SU-DHL-6 (cell line): ENCODE data around the gene MCHR1.

Experiments used
- H2AFZ ChIP-seq: fragments of 200-600 bp; sonication (generic); 2 replicates; pipeline ENCODE4 v1.6.1; 2014; ENCODE audit warnings: low read depth, mild to moderate bottlenecking, moderate library complexity, mixed read lengths, antibody characterized with exemption, low read length; ENCODE audit not compliant: severe bottlenecking
- H3F3A ChIP-seq: fragments of 200-600 bp; shearing (Covaris generic); 2 replicates; pipeline ENCODE4 v1.6.0; 2016; ENCODE audit warnings: antibody characterized with exemption, mild to moderate bottlenecking; ENCODE audit not compliant: insufficient read depth
- H3K27ac ChIP-seq: fragments of 200-600 bp; sonication (generic); 2 replicates; pipeline ENCODE4 v1.5.1; 2016; ENCODE audit warnings: low read depth, mild to moderate bottlenecking, low read length, moderate library complexity, mixed read lengths
- H3K27me3 ChIP-seq: fragments of 200-600 bp; sonication (generic), shearing (Covaris generic); 2 replicates; pipeline ENCODE4 v1.6.0; 2014; ENCODE audit warnings: mild to moderate bottlenecking, low read length
- H3K36me3 ChIP-seq: fragments of 200-600 bp; sonication (generic); 2 replicates; pipeline ENCODE4 v1.6.1; 2014; ENCODE audit warnings: mild to moderate bottlenecking, low read length, mixed read lengths
- H3K4me2 ChIP-seq: fragments of 300-600, 200-600 bp; shearing (Covaris generic), sonication (generic); 2 replicates; pipeline ENCODE4 v1.6.0; 2014; ENCODE audit warnings: low read length, low read depth, mild to moderate bottlenecking; ENCODE audit not compliant: poor library complexity, severe bottlenecking
- H3K4me3 ChIP-seq: fragments of 200-600 bp; sonication (generic); 2 replicates; pipeline ENCODE4 v1.5.1; 2014; ENCODE audit warnings: antibody characterized with exemption, low read length, mild to moderate bottlenecking, mixed read lengths; ENCODE audit not compliant: insufficient read depth, poor library complexity, severe bottlenecking
- H3K79me2 ChIP-seq: fragments of 200-600 bp; sonication (generic); 2 replicates; pipeline ENCODE4 v1.6.1; 2014; ENCODE audit warnings: mild to moderate bottlenecking, low read length, moderate library complexity; ENCODE audit not compliant: insufficient read depth
- H3K9ac ChIP-seq: fragments of 200-600 bp; sonication (generic); 2 replicates; pipeline ENCODE4 v1.7.0; 2014; ENCODE audit warnings: mild to moderate bottlenecking, low read length
- H3K9me2 ChIP-seq: fragments of 200-600 bp; sonication (generic); replicated peaks from 2 replicates; pipeline ENCODE4 v1.6.1; 2014; ENCODE audit warnings: low read length; ENCODE audit not compliant: insufficient read depth
- H3K9me3 ChIP-seq: fragments of 200-600 bp; sonication (generic); 2 replicates; pipeline ENCODE4 v1.6.1; 2014; ENCODE audit warnings: low read length, mixed read lengths; ENCODE audit not compliant: insufficient read depth
- H4K20me1 ChIP-seq: fragments of 200-600 bp; sonication (generic); 2 replicates; pipeline ENCODE4 v1.6.1; 2014; ENCODE audit warnings: low read depth, mild to moderate bottlenecking, antibody characterized with exemption, low read length, moderate library complexity, mixed read lengths
- CTCF ChIP-seq: fragments of 200-600 bp; sonication (generic); IDR thresholded peaks from one replicate; pipeline ENCODE4 v1.5.1; 2017; ENCODE audit warnings: antibody characterized with exemption, mild to moderate bottlenecking, low read length, moderate library complexity; ENCODE audit not compliant: insufficient read depth, poor library complexity, severe bottlenecking
- EZH2phosphoT487 ChIP-seq: fragments of 200-600 bp; sonication (generic), shearing (Covaris generic); conservative IDR thresholded peaks from 2 replicates; pipeline ENCODE4 v1.6.1; 2018; ENCODE audit warnings: mild to moderate bottlenecking, antibody characterized with exemption, low read length, moderate library complexity, mixed read lengths

MCHR1 gene

DNA sequence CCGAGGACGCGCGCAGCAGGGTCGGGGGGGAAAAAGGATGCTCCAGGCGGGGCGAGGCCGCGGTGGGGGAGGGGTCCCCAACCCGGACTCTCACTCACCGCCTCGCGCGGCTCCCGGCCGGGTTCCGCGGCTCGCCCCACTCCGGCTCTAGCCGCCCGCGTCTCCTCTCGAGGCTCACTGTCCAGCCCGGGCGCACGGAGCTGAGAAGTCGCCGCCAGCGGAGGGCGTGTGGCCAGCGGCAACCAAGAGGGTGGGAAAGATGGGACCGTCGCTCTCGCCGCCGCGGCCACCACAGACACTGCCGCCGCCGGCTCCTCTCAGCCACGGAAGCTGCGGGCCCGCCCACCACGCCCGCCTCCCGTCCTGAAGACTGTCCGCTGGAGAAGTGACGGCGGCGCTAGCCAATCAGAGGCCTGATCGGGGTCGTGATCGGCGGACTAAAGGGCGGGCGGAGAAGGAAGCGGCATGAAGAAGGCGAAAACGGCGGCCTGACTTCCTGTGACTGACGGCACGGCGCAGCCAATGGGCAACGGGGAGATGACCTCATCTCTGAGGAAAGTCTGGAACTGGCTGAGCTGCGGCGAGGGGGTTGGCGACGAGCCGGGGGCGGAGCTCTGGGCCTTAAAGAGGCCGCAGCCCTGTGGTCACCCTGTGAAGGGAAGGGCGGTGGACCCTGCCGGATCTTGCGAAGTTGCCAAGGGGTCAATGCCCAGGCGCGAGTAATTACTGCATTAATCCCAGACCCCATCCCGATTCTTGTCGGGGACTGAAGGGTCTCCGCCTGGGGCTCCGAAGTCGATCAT, 42.7 kb upstream of the MCHR1 start, which contains the start of gene MRTFA:
Gene MRTFA (minus strand): TSS at position 340 of the 803 bp plus-strand sequence.
- Histone ChIP-seq H3K4me3 (peak within 1 kb of the TSS; percentile 73), H2AFZ (peak within 1 kb of the TSS; percentile 79), H3K79me2 (peaks cover 49% of the 10 kb centered on the region), H3K27me3 (no peaks in the 10 kb centered on the region), H3K9ac (peak within 1 kb of the TSS; percentile 75), H3K36me3 (no peaks in the 10 kb centered on the region), H4K20me1 (peaks cover 24% of the 10 kb centered on the region; the same call in 1 of the 2 replicates), H3K4me2 (peak within 1 kb of the TSS; percentile 85), H3F3A (0 out of 2 replicates have a peak, but pooled peaks cover 3% of the 10 kb centered on the region), H3K9me2 (no peaks in the 10 kb centered on the region), H3K9me3 (no peaks in the 10 kb centered on the region), H3K27ac (peak within 1 kb of the TSS; percentile 46)
- TF ChIP-seq CTCF (no peak), EZH2phosphoT487 (no peak)

DNA sequence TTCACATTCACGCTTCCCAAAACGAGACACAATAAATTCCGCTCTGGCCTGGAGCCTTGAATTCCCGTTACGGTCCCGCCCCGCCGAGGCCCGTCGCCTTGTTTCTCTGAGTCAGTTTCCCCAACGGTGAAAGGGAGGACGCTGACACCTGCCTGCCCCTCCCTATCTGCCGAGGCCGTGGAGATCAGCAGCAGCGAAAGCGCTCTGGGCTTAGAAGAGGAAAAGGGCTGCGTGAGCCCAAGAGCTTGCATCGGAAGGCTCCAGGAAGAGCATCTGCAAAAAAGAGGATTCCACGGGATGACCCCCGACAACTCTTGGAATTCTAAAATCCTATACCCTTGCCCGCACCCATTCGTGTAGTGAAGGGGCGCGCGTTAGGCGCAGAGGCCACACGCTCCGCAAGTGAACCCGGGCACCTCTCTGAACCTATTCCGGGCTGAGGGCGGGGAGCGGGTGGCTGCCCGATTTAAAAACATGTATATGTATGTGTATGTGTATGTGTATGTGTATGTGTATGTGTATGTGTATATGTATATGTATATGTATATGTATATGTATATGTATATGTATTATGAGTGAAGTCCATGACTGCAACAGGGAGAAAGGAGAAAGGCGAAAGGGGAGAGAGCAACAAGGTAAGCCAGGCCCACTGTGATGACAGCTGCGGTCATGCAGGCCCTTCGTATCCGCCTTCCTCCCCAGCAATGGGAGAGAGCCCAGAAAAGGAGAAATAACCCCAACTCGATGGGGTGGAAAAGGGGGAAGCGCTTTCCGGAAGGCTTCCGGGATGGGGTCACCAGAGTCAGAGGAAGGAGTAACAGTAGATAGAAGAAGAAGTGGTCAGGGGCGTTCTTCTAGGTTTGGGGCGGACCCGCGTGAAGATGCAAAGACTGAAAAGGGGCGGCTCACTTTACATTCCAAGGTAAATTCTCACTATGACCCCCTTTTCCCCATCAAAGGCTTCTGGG, 41.8 kb upstream of the MCHR1 start:
- Histone ChIP-seq H3K4me3 (peak overlapping the region; percentile 73), H3K9ac (peak overlapping the region; percentile 67), H3K9me3 (no peaks in the 10 kb centered on the region), H3K4me2 (peak overlapping the region; percentile 85), H3K27ac (peak overlapping the region; percentile 33), H3F3A (0 out of 2 replicates have a peak, but pooled peaks cover 3% of the 10 kb centered on the region), H3K9me2 (no peaks in the 10 kb centered on the region), H2AFZ (peak overlapping the region; percentile 79), H3K27me3 (no peaks in the 10 kb centered on the region), H3K36me3 (no peaks in the 10 kb centered on the region), H4K20me1 (peaks cover 18% of the 10 kb centered on the region; the same call in 1 of the 2 replicates), H3K79me2 (peaks cover 40% of the 10 kb centered on the region)
- TF ChIP-seq EZH2phosphoT487 (no peak), CTCF (no peak)

GRCh38 chr22:40638261-40638660, 41.0 kb upstream of the MCHR1 start:
- H4K20me1 ChIP-seq: peaks cover 14% of the 10 kb centered on the region; the same call in 1 of the 2 replicates
- H3K4me3 ChIP-seq: no peak overlapping the region
- 0 out of 2 replicates have a peak, but pooled peaks cover under 1% of the 10 kb centered on the region for H3F3A ChIP-seq
- no peak overlapping the region for H3K27ac ChIP-seq
- H3K9me3 ChIP-seq: no peaks in the 10 kb centered on the region
- no peak overlapping the region for H3K9ac ChIP-seq
- H3K79me2 ChIP-seq: peaks cover 32% of the 10 kb centered on the region
- TF ChIP-seq CTCF: no peak
- no peak for TF ChIP-seq EZH2phosphoT487
- no peaks in the 10 kb centered on the region for H3K9me2 ChIP-seq
- no peaks in the 10 kb centered on the region for H3K36me3 ChIP-seq
- H3K27me3 ChIP-seq: no peaks in the 10 kb centered on the region
- H2AFZ ChIP-seq: peak overlapping the region; percentile 79
- peak overlapping the region; percentile 85 for H3K4me2 ChIP-seq
